HFF-Myc (cell line): ENCODE results near the gene GNMT.

Source experiments
- DNase-seq: peaks from one replicate; pipeline ENCODE4 v3.0.0-alpha.2; 2011; ENCODE audit warnings: low read depth; ENCODE audit errors: extremely low read depth
- H3K4me3 ChIP-seq: replicated peaks from 2 replicates; pipeline ENCODE4 v1.5.1; 2011; ENCODE audit warnings: low read depth, mild to moderate bottlenecking, control low read depth, low read length
- TF ChIP-seq, protein P1 (sequence below): IDR thresholded peaks from 2 replicates; pipeline ENCODE4 v1.5.1; 2012; ENCODE audit warnings: mild to moderate bottlenecking, low read depth, low read length, control low read depth; ENCODE audit errors: missing control alignments

The GNMT gene

GRCh38 chr6:42961020-42961470 lies 491 bp downstream of the GNMT start:
- H3K4me3 ChIP-seq: peak overlapping the region; percentile 39
- DNase-seq: no peak
- TF ChIP-seq, protein P1, sequence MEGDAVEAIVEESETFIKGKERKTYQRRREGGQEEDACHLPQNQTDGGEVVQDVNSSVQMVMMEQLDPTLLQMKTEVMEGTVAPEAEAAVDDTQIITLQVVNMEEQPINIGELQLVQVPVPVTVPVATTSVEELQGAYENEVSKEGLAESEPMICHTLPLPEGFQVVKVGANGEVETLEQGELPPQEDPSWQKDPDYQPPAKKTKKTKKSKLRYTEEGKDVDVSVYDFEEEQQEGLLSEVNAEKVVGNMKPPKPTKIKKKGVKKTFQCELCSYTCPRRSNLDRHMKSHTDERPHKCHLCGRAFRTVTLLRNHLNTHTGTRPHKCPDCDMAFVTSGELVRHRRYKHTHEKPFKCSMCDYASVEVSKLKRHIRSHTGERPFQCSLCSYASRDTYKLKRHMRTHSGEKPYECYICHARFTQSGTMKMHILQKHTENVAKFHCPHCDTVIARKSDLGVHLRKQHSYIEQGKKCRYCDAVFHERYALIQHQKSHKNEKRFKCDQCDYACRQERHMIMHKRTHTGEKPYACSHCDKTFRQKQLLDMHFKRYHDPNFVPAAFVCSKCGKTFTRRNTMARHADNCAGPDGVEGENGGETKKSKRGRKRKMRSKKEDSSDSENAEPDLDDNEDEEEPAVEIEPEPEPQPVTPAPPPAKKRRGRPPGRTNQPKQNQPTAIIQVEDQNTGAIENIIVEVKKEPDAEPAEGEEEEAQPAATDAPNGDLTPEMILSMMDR: no peak

DNA sequence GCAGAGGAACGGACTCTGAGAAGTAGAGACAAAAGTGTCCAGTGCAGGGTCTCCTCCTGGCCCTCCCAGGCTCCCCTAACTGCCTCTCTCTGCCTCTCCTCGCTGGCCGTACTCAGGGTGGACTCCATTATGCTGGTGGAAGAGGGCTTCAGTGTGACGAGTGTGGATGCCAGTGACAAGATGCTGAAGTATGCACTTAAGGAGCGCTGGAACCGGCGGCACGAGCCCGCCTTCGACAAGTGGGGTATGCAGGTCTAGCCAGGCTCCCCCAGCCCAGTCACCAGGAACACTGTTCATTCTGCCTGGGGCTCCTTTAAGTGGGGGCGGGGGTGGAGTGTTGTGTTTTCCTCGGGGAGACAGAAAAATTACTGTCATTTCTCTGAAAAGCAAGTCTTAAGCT lies 1.5 kb downstream of the GNMT start:
- H3K4me3 ChIP-seq: no peak overlapping the region
- no peak for DNase-seq
- TF ChIP-seq, protein P1: no peak

DNA sequence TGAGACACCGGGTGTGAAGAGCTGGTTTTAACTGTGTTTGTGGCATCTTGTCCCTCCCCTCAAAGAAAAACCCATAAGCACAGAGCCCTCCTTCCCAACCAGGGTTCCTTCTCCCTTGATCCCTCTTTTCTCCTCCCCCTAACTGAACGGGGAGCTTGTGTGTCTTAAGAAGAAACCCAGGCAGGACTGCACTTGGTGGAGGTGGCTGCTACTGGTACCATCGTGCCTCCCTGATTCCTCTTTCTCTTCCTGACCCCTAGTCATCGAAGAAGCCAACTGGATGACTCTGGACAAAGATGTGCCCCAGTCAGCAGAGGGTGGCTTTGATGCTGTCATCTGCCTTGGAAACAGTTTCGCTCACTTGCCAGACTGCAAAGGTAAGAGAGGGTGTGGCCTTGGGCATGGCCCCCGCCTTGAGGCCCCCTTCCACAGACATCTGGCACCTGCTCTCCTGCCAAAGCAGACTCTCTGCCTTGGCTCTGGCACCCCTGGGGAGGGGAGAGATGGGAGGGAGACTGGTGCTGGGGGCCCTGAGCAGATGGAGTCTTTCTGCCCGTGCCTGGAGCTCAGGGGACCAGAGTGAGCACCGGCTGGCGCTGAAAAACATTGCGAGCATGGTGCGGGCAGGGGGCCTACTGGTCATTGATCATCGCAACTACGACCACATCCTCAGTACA lies 2.1 kb downstream of the GNMT start:
- TF ChIP-seq, protein P1: no peak
- no peak overlapping the region for H3K4me3 ChIP-seq
- DNase-seq: no peak

- no peak overlapping the region for H3K4me3 ChIP-seq
- DNase-seq: no peak
- TF ChIP-seq, protein P1: no peak
These were observed 2.8 kb downstream of the GNMT start for GRCh38 chr6:42963179-42963854.

- TF ChIP-seq, protein P1: peak; percentile 46
- H3K4me3 ChIP-seq: no peak overlapping the region
- no peak for DNase-seq
These were observed 3.5 kb downstream of the GNMT start for GRCh38 chr6:42963855-42964605.

GRCh38 chr6:42966571-42966970 lies 6.0 kb downstream of the GNMT start:
- TF ChIP-seq, protein P1: no peak
- DNase-seq: no peak

More at GRCh38 chr6:42966571-42966970, 6.0 kb downstream of the GNMT start:
- H3K4me3 ChIP-seq: no peak overlapping the region
